Common myeloid progenitor, CD34-positive (primary cell): ENCODE results near the gene LRRC74B.
"Not testable (repeated sequence)": the region's sequence is repeated elsewhere in the genome, so short reads cannot be mapped to it uniquely, and the experiment has no call there.

Source experiments
- CTCF ChIA-PET: fragments of 350-600 bp; sonication (Branson Sonifier 250); formaldehyde crosslinking; loops from one replicate; lab custom pipeline; 2021; ENCODE audit warnings: antibody characterized with exemption; lab: Charles Lee
- POLR2A ChIA-PET: fragments of 350-600 bp; sonication (Branson Sonifier 250); formaldehyde crosslinking; loops from one replicate; lab custom pipeline; 2021; ENCODE audit warnings: antibody characterized with exemption; lab: Charles Lee
- DNase-seq, 3 donors: peaks; one replicate each; pipeline versions ENCODE4 v3.0.0 to v3.0.0-alpha.2; 2013
- H3K27ac ChIP-seq, 2 experiments: 1 replicate in 1 of 2; 2 replicates in 1 of 2; pipeline ENCODE4 v1.7.0; 2013; ENCODE audit warnings: inconsistent platforms in 2 of 2, low read length in 2 of 2, mild to moderate bottlenecking in 2 of 2, low read depth in 1 of 2, moderate library complexity in 1 of 2; ENCODE audit not compliant: severe bottlenecking in 2 of 2, insufficient read depth in 1 of 2, poor library complexity in 1 of 2
- H3K27me3 ChIP-seq, 5 experiments: replicated peaks in 2 of 5; 1 replicate in 3 of 5; 2 replicates in 2 of 5; pipeline versions ENCODE4 v1.6.1 to v1.7.0; 2013; ENCODE audit warnings: low read length in 4 of 5, mild to moderate bottlenecking in 2 of 5, moderate library complexity in 2 of 5, inconsistent platforms in 1 of 5; ENCODE audit not compliant: insufficient read depth in 5 of 5, control insufficient read depth in 4 of 5
- H3K36me3 ChIP-seq, 4 experiments: 1 replicate in 2 of 4; 2 replicates in 2 of 4; pipeline versions ENCODE4 v1.6.1 to v1.7.0; 2013; ENCODE audit warnings: low read length in 3 of 4, control low read depth in 1 of 4, mild to moderate bottlenecking in 1 of 4; ENCODE audit not compliant: control insufficient read depth in 4 of 4, insufficient read depth in 4 of 4
- H3K4me1 ChIP-seq, 4 experiments: 1 replicate in 3 of 4; 2 replicates in 1 of 4; pipeline versions ENCODE4 v1.6.1 to v1.7.1; 2013; ENCODE audit warnings: low read length in 3 of 4, mild to moderate bottlenecking in 3 of 4, control low read depth in 1 of 4, inconsistent platforms in 1 of 4, moderate library complexity in 1 of 4; ENCODE audit not compliant: control insufficient read depth in 4 of 4, insufficient read depth in 4 of 4; ENCODE audit errors: control extremely low read depth in 1 of 4
- H3K4me3 ChIP-seq, 7 experiments: 1 replicate in 4 of 7; 2 replicates in 3 of 7; pipeline versions ENCODE4 v1.5.1 to v1.7.0; 2013; ENCODE audit warnings: mild to moderate bottlenecking in 7 of 7, low read length in 6 of 7, moderate library complexity in 6 of 7, inconsistent platforms in 2 of 7, low read depth in 2 of 7, control low read depth in 1 of 7; ENCODE audit not compliant: insufficient read depth in 4 of 7, control insufficient read depth in 1 of 7; ENCODE audit errors: extremely low read depth in 1 of 7
- H3K9me3 ChIP-seq, 5 experiments: 1 replicate in 4 of 5; 2 replicates in 1 of 5; pipeline versions ENCODE4 v1.6.1 to v1.7.1; 2013; ENCODE audit warnings: low read length in 4 of 5, mild to moderate bottlenecking in 2 of 5, inconsistent platforms in 1 of 5, low read depth in 1 of 5, moderate library complexity in 1 of 5; ENCODE audit not compliant: control insufficient read depth in 4 of 5, insufficient read depth in 2 of 5; ENCODE audit errors: control extremely low read depth in 1 of 5
- WGBS: methylation state at CpG from one replicate; pipeline ENCODE4 v1.1.5; 2013; ENCODE audit not compliant: insufficient coverage; 5-methylcytosine and 5-hydroxymethylcytosine counted together

The LRRC74B gene

GRCh38 chr22:21079493-21079892, 33.7 kb downstream of the LRRC74B start:
- Histone ChIP-seq H3K4me3 (no peak overlapping the region), H3K9me3 (no peaks in the 10 kb centered on the region), H3K4me1 (no peaks in the 10 kb centered on the region), H3K36me3 (no peaks in the 10 kb centered on the region), H3K27ac (no peak overlapping the region), H3K27me3 (no peaks in the 10 kb centered on the region)
- POLR2A ChIA-PET, result no interaction called here
- CTCF ChIA-PET, result no interaction called here
- WGBS, result 89% methylated on average over 4 of the region's 5 CpGs
- no peak for DNase-seq

GRCh38 chr22:21080435-21081137, 34.8 kb downstream of the LRRC74B start:
- Histone ChIP-seq H3K36me3 (no peaks in the 10 kb centered on the region), H3K27me3 (no peaks in the 10 kb centered on the region), H3K4me3 (no peak overlapping the region), H3K9me3 (no peaks in the 10 kb centered on the region), H3K27ac (no peak overlapping the region), H3K4me1 (no peaks in the 10 kb centered on the region)
- ChIA-PET POLR2A (no interaction called here), CTCF (no interaction called here)
- 96% methylated on average over 27 of the region's 31 CpGs for WGBS
- no peak for DNase-seq

- 100% methylated on average over 2 of the region's 6 CpGs for WGBS
These were observed 36.5 kb downstream of the LRRC74B start for GRCh38 chr22:21082248-21082647.

GRCh38 chr22:21087119-21087518, 41.4 kb downstream of the LRRC74B start:
- H3K4me3 ChIP-seq, result no peak overlapping the region
- CTCF ChIA-PET, result no interaction called here
- DNase-seq, result no peak
- WGBS, result 95% methylated on average over 4 of the region's 5 CpGs
- POLR2A ChIA-PET, result no interaction called here
- H3K27ac ChIP-seq, result no peak overlapping the region
- H3K9me3 ChIP-seq, result no peaks in the 10 kb centered on the region
- no peaks in the 10 kb centered on the region for H3K27me3 ChIP-seq
- H3K4me1 ChIP-seq, result no peaks in the 10 kb centered on the region
- H3K36me3 ChIP-seq, result no peaks in the 10 kb centered on the region

More at GRCh38 chr22:21082248-21082647, 36.5 kb downstream of the LRRC74B start:
- ChIA-PET POLR2A (no interaction called here), CTCF (no interaction called here)
- Histone ChIP-seq H3K9me3 (no peaks in the 10 kb centered on the region), H3K4me1 (no peaks in the 10 kb centered on the region), H3K4me3 (no peak overlapping the region), H3K27me3 (no peaks in the 10 kb centered on the region), H3K36me3 (no peaks in the 10 kb centered on the region), H3K27ac (no peak overlapping the region)
- DNase-seq, result no peak

GRCh38 chr22:21087926-21088325, 42.2 kb downstream of the LRRC74B start:
- H3K9me3 ChIP-seq, H3K4me1 ChIP-seq, H3K27ac ChIP-seq, H3K27me3 ChIP-seq, POLR2A ChIA-PET, DNase-seq, H3K4me3 ChIP-seq, H3K36me3 ChIP-seq: not testable (repeated sequence)
- 95% methylated on average over 9 of the region's 11 CpGs for WGBS
- CTCF ChIA-PET, result interaction anchor here (1.2 kb wide), 1 partner anchor 14 kb away, joined by 6 read pairs; no protein-coding TSS in a partner anchor

GRCh38 chr22:21091220-21091619, 45.5 kb downstream of the LRRC74B start:
- H3K36me3 ChIP-seq, H3K4me1 ChIP-seq, H3K27ac ChIP-seq, POLR2A ChIA-PET, H3K9me3 ChIP-seq, H3K4me3 ChIP-seq, H3K27me3 ChIP-seq, DNase-seq: not testable (repeated sequence)
- CTCF ChIA-PET, result interaction anchor here (1.2 kb wide), 1 partner anchor 11 kb away, joined by 3 read pairs; no protein-coding TSS in a partner anchor
- WGBS, result 99% methylated on average over 6 of the region's 11 CpGs

GRCh38 chr22:21092797-21093554, 47.2 kb downstream of the LRRC74B start:
- Histone ChIP-seq H3K27me3 (peaks cover 0 to 2% (median 0%) of the 10 kb centered on the region in 5 experiments), H3K4me3 (no peak overlapping the region), H3K36me3 (no peaks in the 10 kb centered on the region), H3K4me1 (peaks cover 0 to 2% (median 0%) of the 10 kb centered on the region in 4 experiments), H3K9me3 (no peaks in the 10 kb centered on the region), H3K27ac (no peak overlapping the region)
- POLR2A ChIA-PET, result no interaction called here
- 100% methylated on average over 3 of the region's 3 CpGs for WGBS
- CTCF ChIA-PET, result interaction anchor here (1.4 kb wide), 2 partner anchors 9 kb away, joined by 3 to 10 read pairs; no protein-coding TSS in a partner anchor
- no peak for DNase-seq
